ENCODE results near the gene TRERF1.
"Not testable (repeated sequence)": the region's sequence is repeated elsewhere in the genome, so short reads cannot be mapped to it uniquely, and the experiment has no call there.

The TRERF1 gene

DNA sequence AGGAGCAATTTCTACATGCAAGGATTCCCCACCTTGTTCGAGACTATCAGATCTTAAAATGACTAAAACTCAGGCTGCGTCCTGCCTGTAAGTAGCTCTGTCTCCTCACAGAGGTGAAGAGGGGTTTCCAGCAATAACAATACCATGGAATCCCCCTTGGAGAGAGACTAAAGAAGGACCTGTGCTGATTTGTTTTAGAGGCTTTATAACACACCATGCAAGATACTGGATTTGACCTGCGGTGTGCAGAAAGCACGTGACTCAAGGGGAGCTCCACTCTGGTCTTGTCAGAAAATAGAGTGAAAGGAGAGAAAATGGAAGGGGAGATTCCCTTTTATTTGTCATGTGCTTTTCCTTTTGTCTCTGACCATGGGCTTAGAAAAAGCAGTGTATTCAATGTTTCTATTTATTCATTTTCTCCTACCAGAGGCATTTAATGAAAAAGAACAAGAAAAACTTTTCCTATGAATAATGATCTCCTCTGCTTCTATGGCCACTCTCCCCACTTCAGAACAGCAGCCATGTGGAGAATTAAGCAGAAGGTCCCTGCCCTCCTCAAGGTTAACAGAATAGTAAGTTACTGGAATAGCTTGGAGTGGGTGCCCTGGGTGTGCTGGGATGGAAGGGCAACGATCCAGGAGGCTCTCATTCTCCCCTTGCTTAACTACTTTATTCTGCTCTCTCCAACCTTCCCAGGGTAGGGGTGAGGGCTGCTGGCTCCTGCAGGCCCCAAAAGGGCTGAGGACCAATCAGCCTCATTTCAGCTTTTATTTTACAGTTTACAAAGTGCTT is 214.8 kb downstream of the TRERF1 start:
- no peak for DNase-seq

DNA sequence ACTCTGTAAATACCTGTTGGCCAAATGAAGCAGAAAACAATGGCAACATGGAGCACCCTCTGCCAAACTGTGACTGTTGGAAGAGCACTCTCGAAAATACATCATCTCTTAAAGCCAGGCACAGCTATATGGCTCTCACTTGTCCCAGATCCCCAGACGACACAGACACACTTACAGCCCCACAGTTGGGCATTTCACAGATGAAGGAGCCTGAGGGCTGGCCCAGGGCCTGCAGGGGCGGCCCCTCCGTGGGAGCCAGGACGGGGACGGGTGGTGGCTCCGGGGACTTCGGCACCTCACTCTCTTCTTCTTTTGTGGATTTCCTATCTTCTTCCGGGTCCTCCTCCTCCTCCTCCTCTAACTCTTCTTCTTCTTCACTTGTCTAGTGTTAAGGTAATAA is 215.7 kb downstream of the TRERF1 start:
- no peak for DNase-seq

DNA sequence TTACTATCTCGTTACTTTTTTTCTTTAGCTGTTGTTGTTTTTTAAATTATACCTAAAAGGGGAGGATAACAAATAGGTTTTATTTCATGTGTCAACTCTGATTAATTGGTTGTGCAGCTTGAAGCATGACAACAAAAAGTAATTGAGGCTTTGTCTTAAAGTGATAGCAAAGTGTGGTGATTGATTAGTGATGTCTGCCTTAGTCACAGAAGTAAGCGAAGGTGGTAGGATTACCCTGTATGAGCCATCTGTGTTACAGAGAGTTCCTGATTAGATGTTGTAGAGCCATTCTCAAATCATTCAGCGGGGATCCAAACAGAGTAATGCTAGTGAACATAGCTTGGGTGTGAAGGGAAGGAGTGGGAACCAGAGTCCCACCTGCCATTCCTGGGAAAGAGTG is 219.7 kb downstream of the TRERF1 start:
- no peak for DNase-seq

DNA sequence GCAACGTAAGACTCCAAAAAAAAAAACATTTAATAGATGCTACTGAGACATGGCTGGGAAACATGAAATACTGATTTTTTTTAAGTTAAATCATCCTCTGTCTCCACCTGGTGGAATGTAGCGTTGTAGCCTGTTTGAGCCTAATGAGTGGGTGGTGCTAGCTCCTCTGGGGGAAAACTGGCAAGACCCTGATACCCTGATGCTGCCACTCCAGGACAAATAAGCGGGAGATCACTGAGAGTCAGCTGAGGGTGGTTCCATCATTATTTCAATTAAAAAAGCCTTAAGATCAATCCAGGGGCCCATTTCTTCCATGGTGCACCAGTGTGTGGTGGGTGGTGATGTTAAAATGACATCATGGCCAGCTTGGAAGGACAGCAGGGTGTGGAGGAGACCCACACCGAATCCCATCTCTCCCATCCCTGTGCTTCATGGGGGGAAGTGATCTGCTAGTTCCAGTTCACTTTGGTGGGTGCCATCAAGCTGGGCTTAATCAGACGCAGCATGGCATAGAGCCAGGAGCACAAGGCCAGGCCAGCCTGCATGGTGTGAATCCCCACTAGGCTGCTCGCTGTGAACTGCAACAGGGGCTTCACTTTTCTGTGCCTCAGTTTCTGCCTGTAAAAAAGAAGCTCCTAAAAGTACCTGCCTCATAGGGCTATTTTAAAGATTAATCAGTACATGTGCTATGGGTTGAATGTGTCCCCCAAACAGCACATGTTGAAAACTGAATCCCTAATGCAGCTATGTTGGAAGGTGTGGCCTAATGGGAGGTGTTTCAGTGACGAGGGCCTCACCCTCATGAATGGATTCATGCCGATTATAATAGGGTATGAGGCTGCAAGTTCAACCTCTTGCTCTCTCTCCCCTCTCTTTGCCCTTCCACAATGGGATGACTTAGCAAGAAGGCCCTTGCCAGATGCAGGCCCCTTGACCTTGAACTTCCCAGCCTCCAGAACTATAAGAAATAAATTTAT is 221.1 kb downstream of the TRERF1 start:
- no peak for DNase-seq

DNA sequence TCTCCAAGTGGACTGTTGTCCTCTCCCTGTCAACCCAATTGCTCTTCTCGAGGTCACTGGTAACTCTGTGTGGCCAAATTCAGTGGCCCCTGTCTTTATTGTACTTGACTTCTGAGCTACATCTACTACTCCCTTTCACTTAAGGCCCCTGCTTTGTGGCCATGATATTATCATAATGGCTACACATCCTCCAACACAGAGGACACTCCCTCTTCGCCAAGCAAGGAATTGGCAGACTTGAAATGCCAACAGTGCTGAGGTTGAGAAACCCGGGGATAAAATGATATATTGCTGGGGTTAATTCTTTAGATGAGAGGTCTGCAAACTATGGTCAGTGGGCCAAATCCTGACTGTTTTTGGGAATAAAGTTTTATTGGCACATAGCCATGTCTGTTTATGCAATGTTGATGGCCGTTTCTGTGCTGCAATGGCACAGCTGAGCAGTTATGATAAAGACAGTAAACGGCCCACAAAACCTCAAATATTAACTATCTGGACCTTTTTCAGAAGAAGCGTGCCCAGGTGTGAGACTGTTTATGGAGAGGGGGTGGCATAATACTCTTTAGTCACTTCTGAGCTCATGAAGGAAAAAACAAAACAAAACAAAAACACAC is 222.1 kb downstream of the TRERF1 start:
- DNase-seq, result no peak

DNA sequence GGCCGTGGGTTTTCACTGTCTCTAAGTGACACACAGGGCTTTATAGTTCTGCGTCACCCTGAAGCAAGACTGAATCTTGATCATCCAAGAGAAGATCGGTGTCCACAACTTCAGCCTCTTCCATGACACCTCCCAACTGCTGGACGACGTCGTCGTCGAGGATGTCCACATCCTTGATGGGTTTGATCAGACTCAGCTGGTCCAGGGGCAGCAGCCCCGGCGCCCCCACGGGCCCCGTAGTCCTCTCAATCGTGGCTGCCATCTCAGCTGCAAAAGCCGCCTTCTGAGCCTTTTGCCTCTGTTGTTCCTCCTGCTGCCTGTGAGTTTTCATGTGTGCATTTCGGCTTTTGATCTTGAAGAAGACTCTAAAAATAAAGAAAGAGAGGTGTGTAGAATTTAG is 223.4 kb downstream of the TRERF1 start:
- no peak for DNase-seq

DNA sequence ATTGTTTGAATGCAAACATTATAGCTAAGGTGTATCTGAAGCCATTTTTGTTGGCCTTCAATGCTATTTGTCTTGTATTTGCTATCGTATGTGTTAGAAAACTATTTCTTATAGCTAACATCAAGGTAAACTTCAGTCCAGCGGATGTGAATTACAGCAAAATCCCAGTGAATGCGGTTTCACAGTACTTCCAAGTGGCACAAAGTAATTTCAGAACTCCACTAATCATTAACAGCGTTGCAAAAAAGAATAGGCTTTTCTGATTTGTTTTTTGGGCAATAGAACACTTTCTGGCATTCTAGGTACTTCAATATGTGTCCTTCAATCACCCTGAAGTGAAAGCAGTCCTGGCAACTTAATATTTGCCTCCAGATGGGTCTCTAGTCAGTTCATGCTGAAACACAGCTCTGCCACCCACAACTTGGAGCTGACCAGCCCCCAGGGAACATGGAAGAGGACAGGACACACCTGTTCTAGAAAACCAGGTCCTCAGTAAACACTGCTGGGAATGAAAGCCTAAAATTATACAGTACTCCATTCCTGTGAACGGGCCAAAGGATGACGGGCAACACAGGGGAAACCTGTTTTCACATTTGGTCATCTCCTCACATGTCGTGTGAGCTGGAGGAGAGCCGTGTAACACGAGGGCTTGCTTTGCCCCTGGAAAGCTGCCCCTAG is 224.4 kb downstream of the TRERF1 start:
- DNase-seq, result no peak

DNA sequence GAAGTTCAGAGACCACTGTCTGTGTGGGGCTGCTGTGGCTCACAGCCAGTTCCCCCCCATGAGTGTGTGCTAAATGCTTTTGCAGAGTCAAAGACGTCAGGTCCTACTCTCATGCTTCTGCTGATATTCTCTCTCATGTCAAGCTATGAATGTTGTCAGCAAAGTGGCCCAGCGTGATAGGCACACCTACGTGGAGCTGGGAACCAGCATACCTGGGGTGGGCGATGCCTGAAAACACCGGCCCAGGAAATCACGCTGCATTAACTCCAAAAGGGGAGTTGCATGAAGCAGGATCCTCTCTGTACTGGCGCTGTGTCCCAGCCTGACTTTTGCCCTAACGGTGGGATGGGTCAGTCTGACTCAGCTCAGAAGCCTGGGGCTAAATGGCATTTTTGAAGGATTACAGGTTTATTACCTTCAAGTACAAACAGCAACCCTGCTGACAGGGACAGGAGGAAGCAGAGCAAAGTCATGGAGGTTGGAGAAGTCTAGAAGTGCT is 225.0 kb downstream of the TRERF1 start:
- DNase-seq, result no peak

DNA sequence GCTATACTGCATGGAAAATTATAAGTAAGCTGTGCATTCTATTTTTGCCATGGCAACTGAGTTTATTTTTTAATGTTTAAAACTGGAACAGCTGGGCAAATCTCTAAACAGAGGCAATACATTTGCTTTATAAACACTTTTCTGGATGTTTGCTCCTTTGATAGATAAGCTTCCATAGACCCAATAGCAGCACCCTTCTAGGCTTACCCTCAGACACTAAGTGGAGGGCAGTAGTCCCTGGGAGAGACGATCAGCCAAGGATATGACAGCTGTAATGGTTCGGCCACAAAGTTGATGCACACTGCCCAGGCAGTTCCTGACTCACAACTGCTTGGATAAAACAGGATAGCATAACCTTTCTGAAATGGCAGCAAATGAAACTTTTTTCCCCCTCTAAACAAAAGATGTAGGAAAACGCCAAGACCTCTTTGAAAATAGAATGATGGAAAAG is 225.5 kb downstream of the TRERF1 start:
- no peak for DNase-seq

DNA sequence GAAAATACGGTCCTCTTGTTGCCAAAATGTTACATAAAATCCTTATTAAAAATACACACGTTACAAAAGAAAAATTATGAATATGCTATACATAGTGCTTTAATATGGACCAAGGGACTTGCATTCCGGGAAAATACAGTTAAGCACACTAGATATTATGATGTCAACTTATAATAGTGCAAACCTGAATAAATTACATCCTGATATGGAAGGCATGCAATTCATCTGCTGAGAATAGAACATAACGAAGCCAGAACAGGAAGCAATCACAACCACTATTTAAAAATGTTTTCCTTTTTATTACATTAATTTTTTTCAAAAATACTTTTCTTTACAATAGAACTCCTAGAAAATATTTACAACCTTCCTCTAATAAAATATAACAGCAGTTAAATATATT is 226.3 kb downstream of the TRERF1 start:
- no peak for DNase-seq

DNA sequence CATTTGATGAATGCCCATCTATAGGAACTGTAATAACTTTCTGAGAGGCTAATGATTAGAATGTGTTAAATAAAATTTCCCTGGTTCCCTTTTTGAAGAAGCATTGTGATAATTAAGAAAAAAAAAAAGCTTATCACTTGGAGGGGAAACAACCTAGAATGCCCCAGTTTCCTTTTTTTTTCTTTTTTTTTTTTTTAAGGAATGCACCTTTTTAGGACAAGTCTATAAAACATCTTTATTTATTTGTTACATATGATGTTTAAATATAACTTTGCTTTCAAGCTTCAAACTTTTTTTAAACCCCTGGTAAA is 226.7 kb downstream of the TRERF1 start:
- no peak for DNase-seq

DNA sequence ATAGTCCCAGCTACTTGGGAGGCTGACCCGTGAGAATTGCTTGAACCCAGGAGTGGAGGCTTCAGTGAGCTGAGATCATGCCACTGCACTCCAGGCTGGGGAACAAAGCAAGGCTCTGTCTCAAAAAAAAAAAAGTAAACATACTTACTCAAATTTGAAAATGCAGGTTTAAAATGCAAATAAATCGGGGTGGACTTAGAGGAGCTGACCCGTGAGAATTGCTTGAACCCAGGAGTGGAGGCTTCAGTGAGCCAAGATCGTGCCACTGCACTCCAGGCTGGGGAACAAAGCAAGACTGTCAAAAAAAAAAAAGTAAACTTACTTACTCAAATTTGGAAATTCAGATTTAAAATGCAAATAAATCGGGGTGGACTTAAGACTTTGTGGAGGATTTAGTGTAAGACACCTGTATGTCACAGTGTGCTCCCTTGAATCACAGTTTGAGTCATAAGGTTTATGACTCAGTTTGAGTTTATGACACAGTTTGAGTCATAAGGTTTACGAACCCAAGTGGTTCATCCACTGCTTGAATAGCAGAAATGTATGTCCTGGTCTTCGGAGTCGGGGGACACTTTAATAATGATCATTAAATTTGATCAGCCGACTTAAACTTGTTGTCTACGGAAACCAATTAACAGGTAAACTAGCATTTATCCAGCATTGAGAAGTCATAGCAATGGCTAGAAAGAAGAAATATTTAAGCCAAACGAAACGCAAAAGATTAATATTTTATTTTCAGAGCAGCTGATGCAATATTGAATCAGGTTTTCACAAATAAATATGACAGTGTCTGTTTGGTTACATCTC is 227.3 kb downstream of the TRERF1 start:
- no peak for DNase-seq

DNA sequence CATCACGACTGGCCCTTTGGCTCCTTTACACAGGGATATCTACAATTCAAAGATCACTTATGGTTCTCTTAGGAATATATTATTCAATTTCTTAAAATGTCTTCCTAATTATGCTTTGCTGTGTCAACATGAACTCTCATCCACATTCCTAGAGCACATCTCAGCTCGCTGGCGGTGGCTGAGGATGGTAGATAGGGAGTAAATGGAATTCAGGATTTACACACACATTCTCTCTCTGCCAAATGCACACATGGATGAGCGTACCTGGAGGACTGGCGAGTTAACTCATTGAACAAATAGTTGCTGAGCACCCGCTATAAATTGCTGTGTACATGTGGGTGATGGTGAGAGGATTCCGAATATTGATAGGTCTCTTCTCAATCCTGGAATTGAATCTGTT is 229.3 kb downstream of the TRERF1 start:
- no peak for DNase-seq

DNA sequence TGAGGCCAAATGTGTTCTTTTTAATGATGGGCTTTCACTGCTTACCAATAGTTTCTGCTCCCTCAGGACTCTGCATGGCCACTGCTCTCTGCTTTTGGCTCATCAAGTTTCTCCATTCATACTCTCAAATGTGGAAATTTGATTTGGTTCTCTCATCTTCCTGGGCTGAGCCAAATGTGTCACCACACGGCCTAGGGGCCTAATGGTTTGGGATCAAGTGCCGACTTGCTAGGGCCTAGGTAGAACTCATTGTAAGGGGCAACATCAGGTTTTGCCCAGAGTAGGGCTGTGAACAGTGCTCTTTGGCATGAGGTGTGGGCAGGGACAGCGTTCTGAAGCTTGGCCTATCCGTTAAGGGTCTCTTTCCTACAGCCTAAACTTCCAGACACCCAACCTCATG is 230.2 kb downstream of the TRERF1 start:
- no peak for DNase-seq

DNA sequence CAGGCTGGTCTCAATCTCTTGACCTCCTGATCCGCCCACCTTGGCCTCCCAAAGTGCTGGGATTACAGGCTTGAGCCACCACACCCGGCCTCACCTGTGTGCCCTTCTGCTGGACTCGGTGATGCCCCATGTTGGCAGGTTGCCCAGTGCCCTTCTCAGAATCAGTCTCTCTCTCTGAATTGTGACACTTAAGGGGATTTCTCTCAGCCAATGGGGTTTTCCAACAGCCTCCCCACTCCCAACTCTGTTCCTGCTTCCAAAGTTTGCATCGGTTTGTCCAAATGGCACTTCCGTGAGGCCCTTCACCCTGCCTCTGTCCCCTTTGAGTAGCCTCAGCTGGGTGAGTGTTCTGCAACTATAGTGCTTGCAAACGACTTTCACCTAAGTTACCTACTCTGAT is 230.9 kb downstream of the TRERF1 start:
- no peak for DNase-seq

DNA sequence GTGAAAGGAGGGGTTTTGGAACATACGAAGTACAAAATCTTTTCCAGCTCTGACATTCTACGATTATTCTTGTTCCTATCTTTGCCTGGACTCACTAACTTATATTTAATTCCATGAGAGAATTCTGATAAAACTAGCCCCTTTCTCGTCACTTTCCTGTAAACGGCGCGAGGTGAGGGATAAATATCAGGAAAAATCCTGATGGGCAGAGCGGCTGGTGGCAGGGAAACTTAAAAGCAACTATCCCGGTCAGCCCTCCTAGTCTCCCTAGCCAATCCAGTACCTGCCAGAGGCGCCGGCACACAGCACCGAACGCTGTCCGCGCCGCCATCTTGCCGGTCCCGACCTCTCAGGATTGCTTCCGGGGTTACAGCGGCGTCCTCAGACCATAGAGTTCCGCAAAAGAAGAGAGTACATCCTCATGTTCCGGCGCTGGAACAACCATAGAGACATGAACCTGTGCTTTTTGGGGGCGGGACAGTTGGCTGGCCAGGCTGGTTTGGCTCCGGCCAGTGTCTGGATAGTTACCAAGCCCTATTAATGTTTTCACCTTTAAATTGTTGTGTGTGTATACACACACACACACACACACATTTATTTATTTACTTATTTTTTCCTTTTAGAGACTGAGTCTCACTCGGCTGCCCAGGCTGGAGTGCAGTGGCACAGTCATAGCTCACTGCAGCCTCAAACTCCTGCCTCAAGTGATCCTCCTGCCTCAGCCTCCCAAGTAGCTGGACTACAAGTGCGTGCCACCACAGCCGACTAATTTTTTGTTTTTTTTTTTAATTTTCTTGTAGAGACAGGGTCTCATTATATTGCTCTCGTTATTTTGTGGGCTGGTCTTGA is 234.0 kb downstream of the TRERF1 start, which contains the start of gene MRPS10:
MRPS10 (minus strand) TSS at position 343 of the 849 bp plus-strand sequence; CDS start at position 331, 12 bp downstream.
- DNase-seq, result peak; percentile 92

DNA sequence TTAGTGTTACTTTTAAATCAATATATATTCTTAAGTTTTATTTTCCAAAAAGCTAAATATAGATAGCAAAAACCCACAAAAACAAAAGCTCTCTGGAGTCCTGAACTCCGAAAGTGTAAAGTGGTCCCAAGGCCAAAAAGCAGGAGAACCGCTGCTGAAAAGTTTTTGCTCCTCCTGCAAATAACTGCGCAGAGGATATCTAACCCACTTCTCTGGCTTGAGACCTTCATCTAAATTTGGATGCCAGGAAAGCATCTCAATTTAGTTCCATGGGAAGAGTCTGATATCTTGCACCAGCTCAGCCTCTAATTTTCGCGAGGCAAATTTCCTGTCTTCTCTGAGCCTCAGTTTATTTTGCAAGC is 234.6 kb downstream of the TRERF1 start:
- no peak for DNase-seq

DNA sequence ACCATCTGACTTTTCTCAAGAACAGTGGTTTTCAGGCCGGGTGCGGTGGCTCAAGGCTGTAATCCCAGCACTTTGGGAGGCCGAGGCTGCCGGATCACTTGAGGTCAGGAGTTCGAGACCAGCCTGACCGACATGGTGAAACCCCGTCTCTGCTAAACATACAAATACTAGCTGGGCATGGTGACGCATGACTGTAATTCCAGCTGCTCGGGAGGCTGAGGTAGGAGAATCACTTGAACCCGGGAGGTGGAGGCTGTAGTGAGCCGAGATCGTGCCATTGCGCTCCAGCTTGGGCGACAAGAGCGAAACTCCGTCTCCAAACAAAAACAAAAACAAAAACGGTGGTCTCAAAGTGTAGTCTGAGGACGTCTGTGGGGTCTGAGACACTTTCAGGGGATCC is 235.2 kb downstream of the TRERF1 start:
- DNase-seq, result not testable (repeated sequence)

DNA sequence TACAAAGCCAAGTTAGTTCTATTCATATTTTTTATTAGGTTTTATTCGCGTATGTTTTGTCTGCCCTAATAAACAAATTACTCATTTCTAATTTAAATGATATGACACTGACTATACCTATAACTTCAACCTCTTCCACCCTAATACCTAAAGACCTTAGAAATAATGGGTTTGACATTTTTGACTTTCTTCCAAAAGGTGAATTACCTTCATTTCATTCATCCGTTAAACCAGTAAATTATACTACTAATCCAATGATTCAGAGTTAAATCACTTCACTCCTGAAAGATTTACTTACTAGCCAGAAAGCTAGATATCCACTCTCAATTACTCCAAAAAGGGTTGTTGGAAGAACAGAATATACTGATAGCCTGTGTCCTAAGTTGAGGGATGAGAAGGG is 239.3 kb downstream of the TRERF1 start:
- DNase-seq, result no peak

DNA sequence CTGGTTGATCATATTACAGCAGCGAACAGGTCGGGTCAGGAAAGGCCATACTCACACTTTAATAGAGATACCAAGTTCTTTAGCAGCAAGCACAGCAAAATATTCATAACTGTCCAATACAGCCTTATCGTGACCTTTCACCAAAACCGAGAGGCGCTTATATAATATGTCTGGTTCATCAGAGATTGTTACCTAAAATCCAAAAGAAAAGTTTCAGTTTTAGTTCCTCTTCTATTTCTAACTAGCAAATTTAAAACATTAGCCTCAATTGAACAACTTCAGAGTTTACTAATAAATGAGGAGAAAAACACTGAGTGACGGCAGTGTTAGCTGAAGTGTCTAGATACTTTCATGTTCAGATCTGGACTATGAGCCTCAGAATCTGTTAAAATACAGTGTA is 240.0 kb downstream of the TRERF1 start:
- DNase-seq, result no peak

DNA sequence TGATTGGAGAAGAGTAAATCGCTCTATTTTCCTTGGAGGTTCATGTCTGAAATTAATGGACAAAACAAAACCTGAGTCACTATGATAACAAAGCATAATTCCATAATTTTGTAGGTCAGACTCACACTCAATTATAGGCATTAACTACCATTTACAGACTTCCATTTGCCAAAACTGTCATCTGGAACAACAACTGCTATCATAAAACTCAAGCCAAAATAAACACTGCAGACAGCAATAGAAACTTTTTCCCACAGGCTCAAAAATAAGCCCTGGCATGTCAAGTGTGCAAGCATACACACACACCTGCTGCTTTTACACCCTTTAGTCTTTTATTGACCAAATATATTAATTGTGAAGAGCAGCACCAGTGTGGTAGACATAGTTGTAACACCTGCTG is 241.2 kb downstream of the TRERF1 start:
- DNase-seq, result no peak

All from CD4-positive, alpha-beta T cell treated with Interleukin-15 for 1 hour (primary cell).